H1 (cell line): ENCODE results near the gene ZNF609. TPM values are rescaled to one million over a fixed set of nuclear protein-coding genes. Genes with fewer than 3 reads are reported as not detected.

Source experiments
- ASH2L ChIP-seq: fragments of 200-600, 300-600 bp; sonication (generic); IDR thresholded peaks from one replicate; pipeline ENCODE4 v1.7.1; 2017; ENCODE audit warnings: low read length
- RNF2 ChIP-seq: fragments of 200-900, 300-1000 bp; sonication (generic); IDR thresholded peaks from 2 replicates; pipeline ENCODE4 v1.7.1; 2016; ENCODE audit warnings: borderline replicate concordance, low read depth, mild to moderate bottlenecking, antibody characterized with exemption, low read length; ENCODE audit not compliant: poor library complexity, severe bottlenecking; ENCODE audit errors: missing control alignments
- SIN3A ChIP-seq, 2 experiments: IDR thresholded peaks in 1 of 2; conservative IDR thresholded peaks in 1 of 2; 2 replicates each; pipeline ENCODE4 v1.6.1; 2011 to 2012; ENCODE audit warnings: low read length in 2 of 2, improper control_type of control experiment in 1 of 2, low read depth in 1 of 2, mild to moderate bottlenecking in 1 of 2
- USF2 ChIP-seq: IDR thresholded peaks from 2 replicates; pipeline ENCODE4 v1.6.1; 2011; ENCODE audit warnings: low read length, improper control_type of control experiment
- polyA plus RNA-seq, 7 experiments: library from polyadenylated mRNA; depleted of rRNA in 3 of 7; stranded (reverse) in 5 of 7; unstranded in 2 of 7; fragments of >200 nt in 5 of 7; fragments of 200-250 nt in 2 of 7; gene quantifications; 1 replicate in 5 of 7; 2 replicates in 1 of 7; 4 replicates in 1 of 7; pipeline versions ENCODE4 v1.2.1 to v1.2.3, GENCODE V29; 2011 to 2013; ENCODE audit warnings: missing spikeins in 2 of 7, mixed read lengths in 2 of 7
- total RNA-seq: library from RNA; stranded (reverse); fragmentation: NEBNext Ultra II Directional; extraction: Animal tissue kit (Norgen Biotek cat#: 25700); gene quantifications from 2 replicates; pipeline ENCODE4 v1.2.1, GENCODE V29; 2021
- TF ChIP-seq, protein P1 (sequence below): fragments of 300-600 bp; sonication (generic); IDR thresholded peaks from 2 replicates; pipeline ENCODE4 v1.7.1; 2012; ENCODE audit warnings: low read length, moderate library complexity, mild to moderate bottlenecking, inconsistent platforms; ENCODE audit not compliant: insufficient replicate concordance
- TF ChIP-seq, protein P2 (sequence below): IDR thresholded peaks from 2 replicates; pipeline ENCODE4 v1.6.1; 2012; ENCODE audit warnings: low read length, inconsistent platforms

The ZNF609 gene
- total and polyA plus RNA-seq, 2 of the 8 experiments (the other 6 are each of a cell fraction or from before 2014, with no cell fraction given) = 15.5 to 47.8 TPM

DNA sequence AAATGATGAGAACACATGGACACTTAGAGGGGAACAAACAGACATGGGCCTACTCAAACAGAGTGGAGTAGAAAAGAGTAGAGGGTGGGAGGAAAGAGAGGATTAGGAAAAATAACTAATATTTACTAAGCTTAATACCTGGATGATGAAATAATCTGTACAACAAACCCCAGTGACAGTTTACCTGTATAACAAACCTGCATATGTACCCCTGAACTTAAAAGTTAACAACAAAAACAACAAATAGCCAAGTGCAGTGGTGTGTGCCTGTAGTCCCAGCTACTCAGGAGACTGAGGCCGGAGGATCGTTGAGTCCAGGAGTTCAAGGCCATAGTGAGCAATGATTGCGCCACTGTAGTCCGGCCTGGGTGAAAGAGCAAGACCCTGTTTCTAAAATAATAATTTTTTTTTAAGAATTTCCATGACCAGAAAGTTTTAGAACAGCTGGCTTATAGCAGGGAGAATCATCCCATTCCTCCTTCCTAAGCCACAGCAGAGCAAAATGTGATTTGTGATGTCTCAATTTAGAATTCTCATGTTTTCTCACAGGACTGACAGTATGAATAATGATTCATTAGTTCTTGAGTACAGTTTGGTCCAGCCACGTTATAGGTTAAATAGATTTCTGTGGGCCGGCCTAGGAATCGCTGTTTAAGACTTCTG is 150.0 kb downstream of the ZNF609 start (continued):
- TF ChIP-seq, protein P1, sequence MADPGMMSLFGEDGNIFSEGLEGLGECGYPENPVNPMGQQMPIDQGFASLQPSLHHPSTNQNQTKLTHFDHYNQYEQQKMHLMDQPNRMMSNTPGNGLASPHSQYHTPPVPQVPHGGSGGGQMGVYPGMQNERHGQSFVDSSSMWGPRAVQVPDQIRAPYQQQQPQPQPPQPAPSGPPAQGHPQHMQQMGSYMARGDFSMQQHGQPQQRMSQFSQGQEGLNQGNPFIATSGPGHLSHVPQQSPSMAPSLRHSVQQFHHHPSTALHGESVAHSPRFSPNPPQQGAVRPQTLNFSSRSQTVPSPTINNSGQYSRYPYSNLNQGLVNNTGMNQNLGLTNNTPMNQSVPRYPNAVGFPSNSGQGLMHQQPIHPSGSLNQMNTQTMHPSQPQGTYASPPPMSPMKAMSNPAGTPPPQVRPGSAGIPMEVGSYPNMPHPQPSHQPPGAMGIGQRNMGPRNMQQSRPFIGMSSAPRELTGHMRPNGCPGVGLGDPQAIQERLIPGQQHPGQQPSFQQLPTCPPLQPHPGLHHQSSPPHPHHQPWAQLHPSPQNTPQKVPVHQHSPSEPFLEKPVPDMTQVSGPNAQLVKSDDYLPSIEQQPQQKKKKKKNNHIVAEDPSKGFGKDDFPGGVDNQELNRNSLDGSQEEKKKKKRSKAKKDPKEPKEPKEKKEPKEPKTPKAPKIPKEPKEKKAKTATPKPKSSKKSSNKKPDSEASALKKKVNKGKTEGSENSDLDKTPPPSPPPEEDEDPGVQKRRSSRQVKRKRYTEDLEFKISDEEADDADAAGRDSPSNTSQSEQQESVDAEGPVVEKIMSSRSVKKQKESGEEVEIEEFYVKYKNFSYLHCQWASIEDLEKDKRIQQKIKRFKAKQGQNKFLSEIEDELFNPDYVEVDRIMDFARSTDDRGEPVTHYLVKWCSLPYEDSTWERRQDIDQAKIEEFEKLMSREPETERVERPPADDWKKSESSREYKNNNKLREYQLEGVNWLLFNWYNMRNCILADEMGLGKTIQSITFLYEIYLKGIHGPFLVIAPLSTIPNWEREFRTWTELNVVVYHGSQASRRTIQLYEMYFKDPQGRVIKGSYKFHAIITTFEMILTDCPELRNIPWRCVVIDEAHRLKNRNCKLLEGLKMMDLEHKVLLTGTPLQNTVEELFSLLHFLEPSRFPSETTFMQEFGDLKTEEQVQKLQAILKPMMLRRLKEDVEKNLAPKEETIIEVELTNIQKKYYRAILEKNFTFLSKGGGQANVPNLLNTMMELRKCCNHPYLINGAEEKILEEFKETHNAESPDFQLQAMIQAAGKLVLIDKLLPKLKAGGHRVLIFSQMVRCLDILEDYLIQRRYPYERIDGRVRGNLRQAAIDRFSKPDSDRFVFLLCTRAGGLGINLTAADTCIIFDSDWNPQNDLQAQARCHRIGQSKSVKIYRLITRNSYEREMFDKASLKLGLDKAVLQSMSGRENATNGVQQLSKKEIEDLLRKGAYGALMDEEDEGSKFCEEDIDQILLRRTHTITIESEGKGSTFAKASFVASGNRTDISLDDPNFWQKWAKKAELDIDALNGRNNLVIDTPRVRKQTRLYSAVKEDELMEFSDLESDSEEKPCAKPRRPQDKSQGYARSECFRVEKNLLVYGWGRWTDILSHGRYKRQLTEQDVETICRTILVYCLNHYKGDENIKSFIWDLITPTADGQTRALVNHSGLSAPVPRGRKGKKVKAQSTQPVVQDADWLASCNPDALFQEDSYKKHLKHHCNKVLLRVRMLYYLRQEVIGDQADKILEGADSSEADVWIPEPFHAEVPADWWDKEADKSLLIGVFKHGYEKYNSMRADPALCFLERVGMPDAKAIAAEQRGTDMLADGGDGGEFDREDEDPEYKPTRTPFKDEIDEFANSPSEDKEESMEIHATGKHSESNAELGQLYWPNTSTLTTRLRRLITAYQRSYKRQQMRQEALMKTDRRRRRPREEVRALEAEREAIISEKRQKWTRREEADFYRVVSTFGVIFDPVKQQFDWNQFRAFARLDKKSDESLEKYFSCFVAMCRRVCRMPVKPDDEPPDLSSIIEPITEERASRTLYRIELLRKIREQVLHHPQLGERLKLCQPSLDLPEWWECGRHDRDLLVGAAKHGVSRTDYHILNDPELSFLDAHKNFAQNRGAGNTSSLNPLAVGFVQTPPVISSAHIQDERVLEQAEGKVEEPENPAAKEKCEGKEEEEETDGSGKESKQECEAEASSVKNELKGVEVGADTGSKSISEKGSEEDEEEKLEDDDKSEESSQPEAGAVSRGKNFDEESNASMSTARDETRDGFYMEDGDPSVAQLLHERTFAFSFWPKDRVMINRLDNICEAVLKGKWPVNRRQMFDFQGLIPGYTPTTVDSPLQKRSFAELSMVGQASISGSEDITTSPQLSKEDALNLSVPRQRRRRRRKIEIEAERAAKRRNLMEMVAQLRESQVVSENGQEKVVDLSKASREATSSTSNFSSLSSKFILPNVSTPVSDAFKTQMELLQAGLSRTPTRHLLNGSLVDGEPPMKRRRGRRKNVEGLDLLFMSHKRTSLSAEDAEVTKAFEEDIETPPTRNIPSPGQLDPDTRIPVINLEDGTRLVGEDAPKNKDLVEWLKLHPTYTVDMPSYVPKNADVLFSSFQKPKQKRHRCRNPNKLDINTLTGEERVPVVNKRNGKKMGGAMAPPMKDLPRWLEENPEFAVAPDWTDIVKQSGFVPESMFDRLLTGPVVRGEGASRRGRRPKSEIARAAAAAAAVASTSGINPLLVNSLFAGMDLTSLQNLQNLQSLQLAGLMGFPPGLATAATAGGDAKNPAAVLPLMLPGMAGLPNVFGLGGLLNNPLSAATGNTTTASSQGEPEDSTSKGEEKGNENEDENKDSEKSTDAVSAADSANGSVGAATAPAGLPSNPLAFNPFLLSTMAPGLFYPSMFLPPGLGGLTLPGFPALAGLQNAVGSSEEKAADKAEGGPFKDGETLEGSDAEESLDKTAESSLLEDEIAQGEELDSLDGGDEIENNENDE = no peak
- TF ChIP-seq, protein P2, sequence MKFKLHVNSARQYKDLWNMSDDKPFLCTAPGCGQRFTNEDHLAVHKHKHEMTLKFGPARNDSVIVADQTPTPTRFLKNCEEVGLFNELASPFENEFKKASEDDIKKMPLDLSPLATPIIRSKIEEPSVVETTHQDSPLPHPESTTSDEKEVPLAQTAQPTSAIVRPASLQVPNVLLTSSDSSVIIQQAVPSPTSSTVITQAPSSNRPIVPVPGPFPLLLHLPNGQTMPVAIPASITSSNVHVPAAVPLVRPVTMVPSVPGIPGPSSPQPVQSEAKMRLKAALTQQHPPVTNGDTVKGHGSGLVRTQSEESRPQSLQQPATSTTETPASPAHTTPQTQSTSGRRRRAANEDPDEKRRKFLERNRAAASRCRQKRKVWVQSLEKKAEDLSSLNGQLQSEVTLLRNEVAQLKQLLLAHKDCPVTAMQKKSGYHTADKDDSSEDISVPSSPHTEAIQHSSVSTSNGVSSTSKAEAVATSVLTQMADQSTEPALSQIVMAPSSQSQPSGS = no peak
- TF ChIP-seq RNF2 (no peak), ASH2L (no peak), USF2 (no peak), SIN3A (conservative IDR thresholded peaks at IDR 0.05 in 1 of 2, IDR thresholded peaks at IDR 0.05 in 1 of 2; ENCODE audit: low read depth in 1 of 2, low read length in 2 of 2) (no peak)
